ENCODE results near the gene SDHAF4. TPM values are rescaled to one million over a fixed set of nuclear protein-coding genes. Genes with fewer than 3 reads are reported as not detected.

SDHAF4 gene
- total and polyA plus RNA-seq, 2 donors (not counting 3 experiments of a cell fraction or from before 2014, with no cell fraction given) = 3.6 to 8.6 TPM

DNA sequence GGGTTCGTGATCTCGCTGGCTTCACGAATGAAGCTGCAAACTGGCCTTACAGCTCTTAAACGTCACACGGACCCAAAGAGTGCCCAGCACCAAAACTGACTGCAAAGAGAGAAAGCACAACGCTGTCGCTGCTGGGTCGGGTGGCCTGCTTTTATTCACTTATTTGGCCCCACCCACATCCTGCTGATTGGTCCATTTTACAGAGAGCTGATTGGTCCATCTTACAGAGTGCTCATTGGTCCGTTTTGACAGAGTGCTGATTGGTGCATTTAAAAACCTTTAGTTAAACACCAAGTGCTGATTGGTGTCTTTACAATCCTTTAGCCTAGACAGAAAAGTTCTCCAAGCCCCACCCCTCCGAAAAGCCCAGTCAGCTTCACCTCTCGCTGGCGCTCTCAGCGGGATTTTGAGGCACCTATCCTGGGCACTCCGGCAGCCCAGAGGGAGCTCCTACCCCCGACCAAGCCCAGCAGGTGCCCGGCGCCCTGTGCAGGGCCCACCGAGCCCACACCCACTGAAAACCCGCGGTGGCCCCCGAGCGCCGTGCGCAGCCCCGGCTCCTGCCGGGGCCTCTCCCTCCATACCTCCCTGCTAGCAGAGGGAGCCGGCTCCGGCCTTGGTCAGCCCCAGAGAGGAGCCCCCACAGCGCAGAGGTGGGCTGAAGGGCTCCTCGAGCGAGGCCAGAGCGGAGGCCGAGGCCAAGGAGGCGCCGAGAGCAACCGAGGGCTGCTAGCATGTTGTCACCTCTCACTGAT, 60.9 kb downstream of the SDHAF4 start:
- Histone ChIP-seq H3K4me1 (ENCODE audit: control insufficient read depth, extremely low read depth, insufficient read depth, low read length) (no peaks in the 10 kb centered on the region), H3K79me2 (ENCODE audit: control insufficient read depth, insufficient read depth, low read length) (no peaks in the 10 kb centered on the region), H3K27ac (ENCODE audit: insufficient read depth, low read depth, low read length) (no peak overlapping the region), H4K20me1 (replicated peaks; ENCODE audit: control insufficient read depth, extremely low read depth, insufficient read depth, low read length) (no peaks in the 10 kb centered on the region), H3K27me3 (ENCODE audit: control insufficient read depth in 2 of 2, insufficient read depth in 2 of 2, low read length in 2 of 2) (no peaks in the 10 kb centered on the region), H3K9me1 (replicated peaks; ENCODE audit: control insufficient read depth, extremely low read depth, insufficient read depth, low read length) (no peaks in the 10 kb centered on the region), H3K9ac (replicated peaks; ENCODE audit: extremely low read depth, insufficient read depth, low read length) (no peak overlapping the region), H3K9me3 (replicated peaks; ENCODE audit: control insufficient read depth, insufficient read depth, low read length) (no peaks in the 10 kb centered on the region), H3K4me3 (replicated peaks in 1 of 3; ENCODE audit: insufficient read depth in 1 of 3, low read depth in 1 of 3, low read length in 3 of 3) (no peak overlapping the region), H3K4me2 (ENCODE audit: insufficient read depth, low read length) (no peak overlapping the region), H3K36me3 (ENCODE audit: control insufficient read depth in 2 of 2, extremely low read depth in 1 of 2, insufficient read depth in 2 of 2, low read length in 2 of 2) (no peaks in the 10 kb centered on the region), H2AFZ (ENCODE audit: low read depth, low read length) (no peak overlapping the region)
- no TSS peak for BruUV-seq (replicated peaks)
- DNase-seq (ENCODE audit: low read depth, low spot score) (no peak), FAIRE-seq (no peak)
- dilution Hi-C loops (cut with MboI; ENCODE audit: extremely low pct_ligation_motif_present, low sequenced_read_pairs) (no loop called here), intact Hi-C loops (cut with micrococcal nuclease) (no loop called here)
- ChIA-PET CTCF (no interaction called here), POLR2A (no interaction called here)
- TF ChIP-seq POLR2A (IDR thresholded peaks at IDR 0.05; ENCODE audit: low read depth, low read length) (no peak), JUN (IDR thresholded peaks at IDR 0.05; ENCODE audit: borderline replicate concordance, insufficient read depth, insufficient read length, low read depth) (no peak), FOS (IDR thresholded peaks at IDR 0.05; ENCODE audit: borderline replicate concordance, insufficient read depth, low read length) (no peak)

DNA sequence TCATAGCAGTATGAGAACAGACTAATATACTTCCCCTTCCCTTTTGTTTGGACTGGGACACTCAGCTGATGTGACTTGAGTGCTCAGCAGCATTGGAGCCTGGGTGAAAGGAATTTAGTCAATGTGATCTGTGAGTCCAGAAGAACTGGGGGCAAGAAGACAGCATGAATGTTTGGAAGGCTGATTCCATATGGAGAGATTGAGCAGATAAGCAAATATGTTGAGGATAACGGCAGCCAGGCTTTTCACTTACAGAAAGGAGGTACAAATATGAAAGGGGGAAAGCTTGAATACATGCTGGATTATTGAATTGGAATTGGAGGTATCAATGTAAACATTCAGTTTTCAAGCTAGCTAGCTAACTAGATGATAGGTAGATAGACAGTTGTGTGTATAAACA, 63.2 kb downstream of the SDHAF4 start:
- H4K20me1 ChIP-seq (replicated peaks; ENCODE audit: control insufficient read depth, extremely low read depth, insufficient read depth, low read length) = no peaks in the 10 kb centered on the region
- H3K36me3 ChIP-seq (ENCODE audit: control insufficient read depth in 2 of 2, extremely low read depth in 1 of 2, insufficient read depth in 2 of 2, low read length in 2 of 2) = no peaks in the 10 kb centered on the region
- no peak overlapping the region for H3K4me3 ChIP-seq (replicated peaks in 1 of 3; ENCODE audit: insufficient read depth in 1 of 3, low read depth in 1 of 3, low read length in 3 of 3)
- H3K27ac ChIP-seq (ENCODE audit: insufficient read depth, low read depth, low read length) = no peak overlapping the region
- CTCF ChIA-PET = interaction anchor here (1.6 kb wide), 1 partner anchor 57 kb away, joined by 4 read pairs; no protein-coding TSS in a partner anchor
- H3K4me1 ChIP-seq (ENCODE audit: control insufficient read depth, extremely low read depth, insufficient read depth, low read length) = no peaks in the 10 kb centered on the region
- no peak overlapping the region for H2AFZ ChIP-seq (ENCODE audit: low read depth, low read length)
- no TSS peak for BruUV-seq (replicated peaks)
- POLR2A ChIA-PET = no interaction called here
- H3K9me3 ChIP-seq (replicated peaks; ENCODE audit: control insufficient read depth, insufficient read depth, low read length) = no peaks in the 10 kb centered on the region
- no peak for FAIRE-seq
- intact Hi-C loops (cut with micrococcal nuclease) (no loop called here), dilution Hi-C loops (cut with MboI; ENCODE audit: extremely low pct_ligation_motif_present, low sequenced_read_pairs) (no loop called here)
- H3K79me2 ChIP-seq (ENCODE audit: control insufficient read depth, insufficient read depth, low read length) = no peaks in the 10 kb centered on the region
- H3K27me3 ChIP-seq (ENCODE audit: control insufficient read depth in 2 of 2, insufficient read depth in 2 of 2, low read length in 2 of 2) = no peaks in the 10 kb centered on the region
- no peak for TF ChIP-seq POLR2A (IDR thresholded peaks at IDR 0.05; ENCODE audit: low read depth, low read length)
- no peak for TF ChIP-seq EZH2 (IDR thresholded peaks at IDR 0.05; ENCODE audit: borderline replicate concordance, low read depth, low read length, severe bottlenecking)
- TF ChIP-seq, protein P1, sequence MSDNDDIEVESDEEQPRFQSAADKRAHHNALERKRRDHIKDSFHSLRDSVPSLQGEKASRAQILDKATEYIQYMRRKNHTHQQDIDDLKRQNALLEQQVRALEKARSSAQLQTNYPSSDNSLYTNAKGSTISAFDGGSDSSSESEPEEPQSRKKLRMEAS (IDR thresholded peaks at IDR 0.05; ENCODE audit: insufficient read depth, insufficient read length) = no peak
- TF ChIP-seq FOS (IDR thresholded peaks at IDR 0.05; ENCODE audit: borderline replicate concordance, insufficient read depth, low read length) = no peak
- no peak for TF ChIP-seq JUN (IDR thresholded peaks at IDR 0.05; ENCODE audit: borderline replicate concordance, insufficient read depth, insufficient read length, low read depth)
- no peak for TF ChIP-seq GATA2 (IDR thresholded peaks at IDR 0.05; ENCODE audit: insufficient read depth, insufficient read length, low read depth, low read length)
- no peak for TF ChIP-seq POLR2AphosphoS5 (IDR thresholded peaks at IDR 0.05; ENCODE audit: insufficient read depth, low read depth, low read length)
- no peak for TF ChIP-seq MYC (IDR thresholded peaks at IDR 0.05; ENCODE audit: low read depth, low read length)
- H3K9me1 ChIP-seq (replicated peaks; ENCODE audit: control insufficient read depth, extremely low read depth, insufficient read depth, low read length) = no peaks in the 10 kb centered on the region
- DNase-seq (ENCODE audit: low read depth, low spot score) = no peak
- H3K4me2 ChIP-seq (ENCODE audit: insufficient read depth, low read length) = no peak overlapping the region
- H3K9ac ChIP-seq (replicated peaks; ENCODE audit: extremely low read depth, insufficient read depth, low read length) = no peak overlapping the region

All from endothelial cell of umbilical vein (primary cell).